ENCODE results near the gene FSCN2. TPM values are rescaled to one million over a fixed set of nuclear protein-coding genes. Genes with fewer than 3 reads are reported as not detected.

Gene FSCN2
- total RNA-seq, 6 experiments from 2014 or later = 0.71 to 1.4 (median 0.99) TPM

DNA sequence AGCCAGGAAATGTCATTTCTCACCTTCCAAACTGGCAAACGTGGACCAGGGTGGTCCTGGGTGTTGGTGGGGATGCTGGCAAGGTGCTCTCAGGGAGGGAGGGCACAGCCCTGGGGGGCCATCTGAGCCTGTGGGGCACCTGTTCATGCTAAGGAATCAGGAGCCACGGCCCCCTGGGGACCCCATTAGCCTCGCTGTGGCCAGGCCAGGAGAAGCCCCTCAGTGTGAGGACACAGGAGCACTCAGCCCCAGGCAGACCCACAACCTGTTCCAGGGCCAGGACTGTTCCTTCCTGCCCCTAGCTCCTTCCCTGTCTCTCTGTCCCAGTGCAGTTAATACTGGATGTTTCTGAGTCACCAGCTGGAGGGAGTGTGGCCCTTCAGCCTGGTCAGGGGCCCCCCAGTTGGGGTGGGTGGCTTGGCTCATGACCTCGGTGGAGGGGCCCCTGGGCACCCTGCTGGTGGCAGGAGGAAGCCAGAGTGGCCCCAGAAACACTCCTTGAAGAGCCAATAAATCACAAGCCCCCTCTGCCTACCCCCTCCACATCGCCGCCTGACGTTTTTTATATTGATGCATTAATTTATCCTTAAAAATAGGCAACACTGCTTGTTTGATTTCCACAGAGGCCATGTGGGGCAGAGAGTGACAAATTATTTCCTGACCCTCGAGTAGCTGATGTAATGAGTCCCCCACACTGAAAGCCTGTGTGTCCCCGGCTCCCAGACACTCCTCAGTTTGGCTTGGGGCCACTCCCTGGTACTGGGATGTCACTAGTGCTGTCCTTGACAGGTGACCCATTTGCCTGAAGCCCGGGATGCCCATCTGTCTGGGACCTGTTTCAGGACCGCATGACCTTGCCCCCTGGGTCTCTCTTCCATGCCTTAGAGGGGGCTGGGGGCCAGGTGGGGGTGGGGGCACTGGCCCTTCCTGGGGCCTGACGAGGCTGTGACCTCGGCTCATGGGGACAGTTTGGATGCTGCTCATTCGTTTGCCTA, 37.9 kb upstream of the FSCN2 start:
- Mint-ChIP-seq H3K4me3 (no peak overlapping the region), H3K27me3 (ENCODE audit: insufficient read depth) (peaks cover 5% of the 10 kb centered on the region; the same call in 1 of the 2 replicates), H3K36me3 (ENCODE audit: low read depth) (no peaks in the 10 kb centered on the region), H3K9me3 (no peaks in the 10 kb centered on the region), H3K27ac (no peak overlapping the region), H3K4me1 (ENCODE audit: low read depth) (peaks cover 5% of the 10 kb centered on the region; the same call in 1 of the 2 replicates)
- TF ChIP-seq, protein P1, sequence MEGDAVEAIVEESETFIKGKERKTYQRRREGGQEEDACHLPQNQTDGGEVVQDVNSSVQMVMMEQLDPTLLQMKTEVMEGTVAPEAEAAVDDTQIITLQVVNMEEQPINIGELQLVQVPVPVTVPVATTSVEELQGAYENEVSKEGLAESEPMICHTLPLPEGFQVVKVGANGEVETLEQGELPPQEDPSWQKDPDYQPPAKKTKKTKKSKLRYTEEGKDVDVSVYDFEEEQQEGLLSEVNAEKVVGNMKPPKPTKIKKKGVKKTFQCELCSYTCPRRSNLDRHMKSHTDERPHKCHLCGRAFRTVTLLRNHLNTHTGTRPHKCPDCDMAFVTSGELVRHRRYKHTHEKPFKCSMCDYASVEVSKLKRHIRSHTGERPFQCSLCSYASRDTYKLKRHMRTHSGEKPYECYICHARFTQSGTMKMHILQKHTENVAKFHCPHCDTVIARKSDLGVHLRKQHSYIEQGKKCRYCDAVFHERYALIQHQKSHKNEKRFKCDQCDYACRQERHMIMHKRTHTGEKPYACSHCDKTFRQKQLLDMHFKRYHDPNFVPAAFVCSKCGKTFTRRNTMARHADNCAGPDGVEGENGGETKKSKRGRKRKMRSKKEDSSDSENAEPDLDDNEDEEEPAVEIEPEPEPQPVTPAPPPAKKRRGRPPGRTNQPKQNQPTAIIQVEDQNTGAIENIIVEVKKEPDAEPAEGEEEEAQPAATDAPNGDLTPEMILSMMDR (IDR thresholded peaks at IDR 0.05) = no peak
- DNase-seq = no peak

DNA sequence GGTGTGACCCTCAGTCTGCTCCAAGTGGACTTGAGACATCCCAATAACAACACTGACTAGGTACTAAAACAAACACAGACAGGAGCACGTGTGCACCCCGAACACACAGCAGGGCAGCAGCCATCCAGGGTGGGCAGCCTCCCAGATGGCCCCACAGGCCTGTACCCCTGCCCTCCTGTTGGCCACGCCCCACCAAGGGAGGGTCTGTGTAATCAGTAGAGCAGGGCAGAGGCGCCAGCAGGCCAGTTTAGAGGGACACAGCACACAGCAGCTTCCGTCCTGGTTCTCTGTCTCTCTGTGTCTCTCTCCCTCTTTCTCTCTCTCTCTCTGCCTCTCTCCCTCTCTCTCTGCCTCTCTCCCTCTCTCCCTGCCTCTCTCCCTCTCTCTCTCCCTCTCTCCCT, 37.0 kb upstream of the FSCN2 start:
- DNase-seq = no peak
- Mint-ChIP-seq H3K4me1 (ENCODE audit: low read depth) (peaks cover 5% of the 10 kb centered on the region; the same call in 1 of the 2 replicates), H3K36me3 (ENCODE audit: low read depth) (no peaks in the 10 kb centered on the region), H3K27me3 (ENCODE audit: insufficient read depth) (peaks cover 5% of the 10 kb centered on the region; the same call in 1 of the 2 replicates), H3K9me3 (no peaks in the 10 kb centered on the region), H3K27ac (no peak overlapping the region), H3K4me3 (no peak overlapping the region)
- TF ChIP-seq, protein P1 (IDR thresholded peaks at IDR 0.05) = no peak

DNA sequence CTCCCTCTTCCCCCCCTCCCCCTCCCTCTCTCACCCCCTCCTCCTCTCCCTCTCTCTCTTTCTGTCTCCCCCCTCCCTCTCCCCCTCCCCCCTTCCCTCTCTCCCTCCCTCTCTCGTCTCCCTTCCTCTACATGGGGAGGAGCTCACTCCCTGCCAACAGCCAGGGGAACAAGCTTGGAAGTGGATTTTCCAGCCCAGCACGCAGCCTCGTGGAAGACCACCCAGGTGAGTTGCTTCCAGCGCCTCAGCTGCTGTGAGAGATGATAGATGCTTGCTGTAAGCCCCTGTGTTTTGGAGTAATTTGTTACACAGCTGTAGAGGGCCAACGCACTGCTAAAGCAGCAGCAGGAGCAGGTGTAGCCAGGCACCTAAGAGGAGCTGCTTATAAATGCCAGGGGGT, 36.4 kb upstream of the FSCN2 start:
- no peak overlapping the region for H3K27ac Mint-ChIP-seq
- TF ChIP-seq, protein P1 (IDR thresholded peaks at IDR 0.05) = no peak
- no peaks in the 10 kb centered on the region for H3K36me3 Mint-ChIP-seq (ENCODE audit: low read depth)
- peaks cover 5% of the 10 kb centered on the region; the same call in 1 of the 2 replicates for H3K27me3 Mint-ChIP-seq (ENCODE audit: insufficient read depth)
- peaks cover 5% of the 10 kb centered on the region; the same call in 1 of the 2 replicates for H3K4me1 Mint-ChIP-seq (ENCODE audit: low read depth)
- DNase-seq = no peak
- no peak overlapping the region for H3K4me3 Mint-ChIP-seq
- H3K9me3 Mint-ChIP-seq = no peaks in the 10 kb centered on the region

DNA sequence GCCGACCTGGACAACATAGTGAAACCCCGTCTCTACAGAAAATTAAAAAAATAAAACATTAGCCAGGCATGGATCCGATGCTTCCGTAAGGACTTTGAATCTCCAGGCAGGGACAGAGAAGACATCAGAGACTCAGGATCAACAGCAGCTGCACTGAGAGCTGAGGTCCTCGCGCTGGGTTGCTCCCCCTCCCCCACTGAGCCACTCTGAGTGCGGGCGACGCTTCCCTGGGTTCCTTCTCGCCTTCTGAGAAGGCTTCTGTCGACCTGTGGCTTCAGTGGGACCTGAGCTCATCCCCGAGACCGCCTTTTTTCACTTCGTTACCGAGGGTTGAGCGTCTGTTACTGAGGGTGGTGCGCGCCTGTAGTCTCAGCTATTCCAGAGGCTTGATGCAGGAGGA, 36.0 kb upstream of the FSCN2 start:
- Mint-ChIP-seq H3K27ac (no peak overlapping the region), H3K4me1 (ENCODE audit: low read depth) (peaks cover 5% of the 10 kb centered on the region; the same call in 1 of the 2 replicates), H3K9me3 (no peaks in the 10 kb centered on the region), H3K27me3 (ENCODE audit: insufficient read depth) (peaks cover 5% of the 10 kb centered on the region; the same call in 1 of the 2 replicates), H3K4me3 (no peak overlapping the region), H3K36me3 (ENCODE audit: low read depth) (no peaks in the 10 kb centered on the region)
- TF ChIP-seq, protein P1 (IDR thresholded peaks at IDR 0.05) = no peak
- DNase-seq = no peak

DNA sequence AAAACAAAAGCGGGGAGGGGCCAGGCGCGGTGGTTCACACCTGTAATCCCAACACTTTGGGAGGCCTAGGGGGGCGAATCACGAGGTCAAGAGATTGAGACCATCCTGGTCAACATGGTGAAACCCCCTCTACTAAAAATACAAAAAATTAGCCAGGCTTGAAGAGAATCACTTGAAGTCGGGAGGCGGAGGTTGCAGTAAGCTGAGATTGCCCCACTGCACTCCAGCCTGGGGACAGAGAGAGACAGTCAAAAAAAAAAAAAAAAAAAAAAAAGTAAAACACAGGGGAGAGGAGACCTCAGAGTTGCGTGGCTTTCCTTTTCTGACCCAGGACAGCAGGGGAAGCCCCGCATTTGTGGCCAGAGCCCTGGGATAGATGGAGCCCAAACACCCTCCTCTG, 35.5 kb upstream of the FSCN2 start:
- Mint-ChIP-seq H3K36me3 (ENCODE audit: low read depth) (no peaks in the 10 kb centered on the region), H3K27ac (no peak overlapping the region), H3K27me3 (ENCODE audit: insufficient read depth) (peaks cover 5% of the 10 kb centered on the region; the same call in 1 of the 2 replicates), H3K9me3 (no peaks in the 10 kb centered on the region), H3K4me1 (ENCODE audit: low read depth) (peaks cover 5% of the 10 kb centered on the region; the same call in 1 of the 2 replicates), H3K4me3 (no peak overlapping the region)
- DNase-seq = no peak
- TF ChIP-seq, protein P1 (IDR thresholded peaks at IDR 0.05) = no peak
